ENCODE measurements around the gene GLIS1.

DNA sequence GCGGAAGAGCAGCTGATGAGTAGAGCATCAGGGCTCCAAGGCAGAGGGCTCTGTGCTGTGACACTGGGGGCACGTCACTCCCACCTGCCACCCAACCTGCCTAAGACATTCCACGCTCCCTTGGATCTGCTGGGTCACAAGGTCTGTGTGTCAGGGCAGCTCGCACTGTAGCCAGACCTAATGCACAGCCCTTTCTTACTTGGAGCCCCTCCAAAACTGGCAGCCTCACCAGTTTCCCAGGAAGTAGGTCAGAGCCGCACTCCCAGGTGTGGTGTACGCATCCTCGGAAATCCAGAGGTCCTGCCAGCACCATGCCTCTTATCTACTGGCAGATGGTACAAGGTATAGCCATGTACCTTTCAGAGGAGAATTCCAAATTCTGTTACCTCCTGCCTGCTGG, 257.5 kb downstream of the GLIS1 start:
- TF ChIP-seq, protein P1, sequence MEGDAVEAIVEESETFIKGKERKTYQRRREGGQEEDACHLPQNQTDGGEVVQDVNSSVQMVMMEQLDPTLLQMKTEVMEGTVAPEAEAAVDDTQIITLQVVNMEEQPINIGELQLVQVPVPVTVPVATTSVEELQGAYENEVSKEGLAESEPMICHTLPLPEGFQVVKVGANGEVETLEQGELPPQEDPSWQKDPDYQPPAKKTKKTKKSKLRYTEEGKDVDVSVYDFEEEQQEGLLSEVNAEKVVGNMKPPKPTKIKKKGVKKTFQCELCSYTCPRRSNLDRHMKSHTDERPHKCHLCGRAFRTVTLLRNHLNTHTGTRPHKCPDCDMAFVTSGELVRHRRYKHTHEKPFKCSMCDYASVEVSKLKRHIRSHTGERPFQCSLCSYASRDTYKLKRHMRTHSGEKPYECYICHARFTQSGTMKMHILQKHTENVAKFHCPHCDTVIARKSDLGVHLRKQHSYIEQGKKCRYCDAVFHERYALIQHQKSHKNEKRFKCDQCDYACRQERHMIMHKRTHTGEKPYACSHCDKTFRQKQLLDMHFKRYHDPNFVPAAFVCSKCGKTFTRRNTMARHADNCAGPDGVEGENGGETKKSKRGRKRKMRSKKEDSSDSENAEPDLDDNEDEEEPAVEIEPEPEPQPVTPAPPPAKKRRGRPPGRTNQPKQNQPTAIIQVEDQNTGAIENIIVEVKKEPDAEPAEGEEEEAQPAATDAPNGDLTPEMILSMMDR (conservative IDR thresholded peaks at IDR 0.05) = no peak
- TF ChIP-seq ZFX (IDR thresholded peaks at IDR 0.05) = no peak
